ENCODE data around the gene SLC4A1AP. TPM values are rescaled to one million over a fixed set of nuclear protein-coding genes. Genes with fewer than 3 reads are reported as not detected.

SLC4A1AP gene
- total and polyA plus RNA-seq, 10 of the 15 experiments (the other 5 are each of a cell fraction or from before 2014, with no cell fraction given) = 6.5 to 30.1 (median 21.5) TPM

DNA sequence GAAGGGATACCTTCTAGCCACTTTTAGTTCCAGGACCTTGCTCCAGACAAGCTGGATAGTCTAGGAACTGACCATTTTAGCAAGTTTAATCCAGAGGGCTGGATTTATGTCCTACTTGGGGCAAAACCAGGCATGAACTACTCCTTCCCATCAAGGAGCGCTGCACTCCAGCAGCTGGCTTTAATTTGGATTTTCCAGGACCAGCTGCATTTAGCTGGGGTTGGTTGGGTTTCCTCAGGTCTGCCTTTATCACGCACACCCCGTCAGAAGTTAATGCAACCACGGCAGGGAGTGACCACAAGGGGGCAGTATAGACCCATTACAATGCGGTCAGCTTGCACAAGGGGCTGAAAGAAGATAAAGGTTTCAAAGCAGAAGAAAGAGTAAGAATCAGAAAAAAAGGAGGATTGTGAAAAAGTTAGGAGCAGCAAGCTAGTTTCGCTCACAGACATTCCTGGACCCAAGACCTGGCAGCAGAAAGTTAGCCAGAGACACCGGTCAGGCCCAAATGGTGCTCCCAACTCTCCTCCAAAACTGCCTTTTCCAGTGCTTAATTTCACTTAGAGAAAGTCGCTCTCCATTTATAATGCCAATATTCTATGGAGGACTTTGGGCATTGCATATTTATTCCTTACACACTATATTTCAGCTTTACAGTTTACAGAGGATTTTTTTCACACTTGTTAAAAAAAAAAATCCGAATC, 40.1 kb downstream of the SLC4A1AP start (continued):
- TF ChIP-seq PML (IDR thresholded peaks at IDR 0.05; ENCODE audit: low read length) (no peak), IKZF1 (conservative IDR thresholded peaks at IDR 0.05) (peak; percentile 32; the same call in 1 of the 2 replicates), BRCA1 (IDR thresholded peaks at IDR 0.05; ENCODE audit: low read depth, low read length) (no peak), CBX5 (IDR thresholded peaks at IDR 0.05; ENCODE audit: low read depth) (no peak), CHD1 (IDR thresholded peaks at IDR 0.05; ENCODE audit: low read depth, low read length) (no peak), YBX1 (IDR thresholded peaks at IDR 0.05) (no peak), ZSCAN29 (IDR thresholded peaks at IDR 0.05) (no peak), CBFB (IDR thresholded peaks at IDR 0.05; ENCODE audit: low read depth) (0 out of 2 replicates have a peak, but pooled peaks have one; percentile 60), CREB1 (IDR thresholded peaks at IDR 0.05; ENCODE audit: low read depth) (no peak), MYB (IDR thresholded peaks at IDR 0.05; ENCODE audit: borderline replicate concordance, low read depth, low read length) (no peak), RAD51 (IDR thresholded peaks at IDR 0.05) (no peak), RELA (IDR thresholded peaks at IDR 0.05; ENCODE audit: borderline replicate concordance, partially characterized antibody) (no peak), JUNB (IDR thresholded peaks at IDR 0.05) (no peak), BACH1 (IDR thresholded peaks at IDR 0.05; ENCODE audit: borderline replicate concordance) (no peak), NR2C2 (IDR thresholded peaks at IDR 0.05; ENCODE audit: borderline replicate concordance, control insufficient read depth, insufficient read length, low read depth) (no peak), SREBF2 (IDR thresholded peaks at IDR 0.05; ENCODE audit: low read length) (no peak), RB1 (IDR thresholded peaks at IDR 0.05; ENCODE audit: borderline replicate concordance) (no peak), IRF3 (IDR thresholded peaks at IDR 0.05) (no peak), IKZF2 (IDR thresholded peaks at IDR 0.05) (no peak), NRF1 (conservative IDR thresholded peaks at IDR 0.05; ENCODE audit: low read depth, low read length) (no peak), E2F8 (IDR thresholded peaks at IDR 0.05; ENCODE audit: low read depth, partially characterized antibody) (no peak), SUPT20H (IDR thresholded peaks at IDR 0.05; ENCODE audit: borderline replicate concordance, control insufficient read depth, low read depth, low read length) (no peak), BCL11A (IDR thresholded peaks at IDR 0.05; ENCODE audit: low read depth, low read length) (no peak), MEF2B (IDR thresholded peaks at IDR 0.05; ENCODE audit: partially characterized antibody, poor library complexity, severe bottlenecking) (no peak), PAX8 (IDR thresholded peaks at IDR 0.05) (no peak)
- TF ChIP-seq, protein P1, sequence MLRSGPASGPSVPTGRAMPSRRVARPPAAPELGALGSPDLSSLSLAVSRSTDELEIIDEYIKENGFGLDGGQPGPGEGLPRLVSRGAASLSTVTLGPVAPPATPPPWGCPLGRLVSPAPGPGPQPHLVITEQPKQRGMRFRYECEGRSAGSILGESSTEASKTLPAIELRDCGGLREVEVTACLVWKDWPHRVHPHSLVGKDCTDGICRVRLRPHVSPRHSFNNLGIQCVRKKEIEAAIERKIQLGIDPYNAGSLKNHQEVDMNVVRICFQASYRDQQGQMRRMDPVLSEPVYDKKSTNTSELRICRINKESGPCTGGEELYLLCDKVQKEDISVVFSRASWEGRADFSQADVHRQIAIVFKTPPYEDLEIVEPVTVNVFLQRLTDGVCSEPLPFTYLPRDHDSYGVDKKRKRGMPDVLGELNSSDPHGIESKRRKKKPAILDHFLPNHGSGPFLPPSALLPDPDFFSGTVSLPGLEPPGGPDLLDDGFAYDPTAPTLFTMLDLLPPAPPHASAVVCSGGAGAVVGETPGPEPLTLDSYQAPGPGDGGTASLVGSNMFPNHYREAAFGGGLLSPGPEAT (IDR thresholded peaks at IDR 0.05; ENCODE audit: low read depth) = no peak
- TF ChIP-seq, protein P2, sequence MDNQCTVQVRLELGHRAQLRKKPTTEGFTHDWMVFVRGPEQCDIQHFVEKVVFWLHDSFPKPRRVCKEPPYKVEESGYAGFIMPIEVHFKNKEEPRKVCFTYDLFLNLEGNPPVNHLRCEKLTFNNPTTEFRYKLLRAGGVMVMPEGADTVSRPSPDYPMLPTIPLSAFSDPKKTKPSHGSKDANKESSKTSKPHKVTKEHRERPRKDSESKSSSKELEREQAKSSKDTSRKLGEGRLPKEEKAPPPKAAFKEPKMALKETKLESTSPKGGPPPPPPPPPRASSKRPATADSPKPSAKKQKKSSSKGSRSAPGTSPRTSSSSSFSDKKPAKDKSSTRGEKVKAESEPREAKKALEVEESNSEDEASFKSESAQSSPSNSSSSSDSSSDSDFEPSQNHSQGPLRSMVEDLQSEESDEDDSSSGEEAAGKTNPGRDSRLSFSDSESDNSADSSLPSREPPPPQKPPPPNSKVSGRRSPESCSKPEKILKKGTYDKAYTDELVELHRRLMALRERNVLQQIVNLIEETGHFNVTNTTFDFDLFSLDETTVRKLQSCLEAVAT (IDR thresholded peaks at IDR 0.05) = no peak
